Stomach (tissue), 4 donors: Measurements from ENCODE around the gene CADM2.

Source experiments
- EP300 ChIP-seq: sonication (generic); formaldehyde crosslinking; IDR thresholded peaks from one replicate; pipeline ENCODE4 v1.6.1; 2017; ENCODE audit warnings: antibody characterized with exemption
- POLR2A ChIP-seq, 4 donors: fragments of 450-650 bp; IDR thresholded peaks; one replicate each; pipeline ENCODE4 v1.6.1; 2016; ENCODE audit warnings: antibody characterized with exemption in 4 of 4, control low read depth in 2 of 4, mild to moderate bottlenecking in 1 of 4, moderate library complexity in 1 of 4
- POLR2AphosphoS5 ChIP-seq, 3 donors: sonication (generic); formaldehyde crosslinking; IDR thresholded peaks; one replicate each; pipeline ENCODE4 v1.6.1; 2016; ENCODE audit warnings: antibody characterized with exemption in 3 of 3
- TF ChIP-seq, protein P1 (sequence below), 7 experiments: fragments of 450-650 bp in 4 of 7; fragments of 200-600 bp in 3 of 7; sonication (generic) in 3 of 7; IDR thresholded peaks; one replicate each; pipeline ENCODE4 v1.5.1; 2016 to 2019; ENCODE audit warnings: antibody characterized with exemption in 7 of 7, control low read depth in 2 of 7, mild to moderate bottlenecking in 1 of 7

DNA sequence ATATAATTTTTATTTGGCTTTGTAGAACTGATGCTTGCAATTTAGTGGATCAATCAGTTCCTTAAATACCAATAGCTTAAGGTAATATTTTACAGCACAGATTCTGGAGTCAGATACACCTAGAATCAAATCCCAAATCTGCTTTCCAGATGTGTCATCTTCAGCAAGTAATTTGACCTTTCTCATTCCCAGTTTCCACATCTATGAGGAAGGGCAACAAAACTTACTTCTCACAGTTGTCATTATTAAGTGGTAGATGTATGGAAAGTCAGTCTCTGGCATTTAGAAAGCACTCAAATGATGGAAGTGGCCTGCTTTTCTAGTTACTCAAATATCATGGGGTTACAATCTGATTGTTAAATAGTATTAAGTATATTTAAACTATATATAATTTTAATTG is 767.0 kb downstream of the CADM2 start:
- TF ChIP-seq, protein P1, sequence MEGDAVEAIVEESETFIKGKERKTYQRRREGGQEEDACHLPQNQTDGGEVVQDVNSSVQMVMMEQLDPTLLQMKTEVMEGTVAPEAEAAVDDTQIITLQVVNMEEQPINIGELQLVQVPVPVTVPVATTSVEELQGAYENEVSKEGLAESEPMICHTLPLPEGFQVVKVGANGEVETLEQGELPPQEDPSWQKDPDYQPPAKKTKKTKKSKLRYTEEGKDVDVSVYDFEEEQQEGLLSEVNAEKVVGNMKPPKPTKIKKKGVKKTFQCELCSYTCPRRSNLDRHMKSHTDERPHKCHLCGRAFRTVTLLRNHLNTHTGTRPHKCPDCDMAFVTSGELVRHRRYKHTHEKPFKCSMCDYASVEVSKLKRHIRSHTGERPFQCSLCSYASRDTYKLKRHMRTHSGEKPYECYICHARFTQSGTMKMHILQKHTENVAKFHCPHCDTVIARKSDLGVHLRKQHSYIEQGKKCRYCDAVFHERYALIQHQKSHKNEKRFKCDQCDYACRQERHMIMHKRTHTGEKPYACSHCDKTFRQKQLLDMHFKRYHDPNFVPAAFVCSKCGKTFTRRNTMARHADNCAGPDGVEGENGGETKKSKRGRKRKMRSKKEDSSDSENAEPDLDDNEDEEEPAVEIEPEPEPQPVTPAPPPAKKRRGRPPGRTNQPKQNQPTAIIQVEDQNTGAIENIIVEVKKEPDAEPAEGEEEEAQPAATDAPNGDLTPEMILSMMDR (IDR thresholded peaks at IDR 0.05) = no peak
- TF ChIP-seq POLR2A (IDR thresholded peaks at IDR 0.05) (no peak), EP300 (no peak), POLR2AphosphoS5 (IDR thresholded peaks at IDR 0.05) (no peak)
